ENCODE results near the gene GLI2.

GLI2 gene

GRCh38 chr2:120712180-120712681 is 23.4 kb upstream of the GLI2 start:
- no peak overlapping the region for H3K4me3 ChIP-seq (ENCODE audit: low read depth, low read length)
- no peak for DNase-seq (ENCODE audit: low read depth)
- TF ChIP-seq MAX (IDR thresholded peaks at IDR 0.05; ENCODE audit: low read depth, low read length) (no peak), MYC (IDR thresholded peaks at IDR 0.05; ENCODE audit: low read depth, low read length) (no peak), POLR2A (IDR thresholded peaks at IDR 0.05; ENCODE audit: extremely low read depth, insufficient read length) (no peak), CTCF (IDR thresholded peaks at IDR 0.05; ENCODE audit: low read depth, low read length) (no peak)

GRCh38 chr2:120715353-120715752 is 20.3 kb upstream of the GLI2 start:
- DNase-seq (ENCODE audit: low read depth) = no peak
- H3K4me3 ChIP-seq (ENCODE audit: low read depth, low read length) = no peak overlapping the region
- TF ChIP-seq MAX (IDR thresholded peaks at IDR 0.05; ENCODE audit: low read depth, low read length) (no peak), POLR2A (IDR thresholded peaks at IDR 0.05; ENCODE audit: extremely low read depth, insufficient read length) (no peak)

GRCh38 chr2:120715941-120716340 is 19.7 kb upstream of the GLI2 start:
- no peak overlapping the region for H3K4me3 ChIP-seq (ENCODE audit: low read depth, low read length)
- no peak for TF ChIP-seq POLR2A (IDR thresholded peaks at IDR 0.05; ENCODE audit: extremely low read depth, insufficient read length)
- no peak for TF ChIP-seq MAX (IDR thresholded peaks at IDR 0.05; ENCODE audit: low read depth, low read length)
- no peak for TF ChIP-seq CTCF (IDR thresholded peaks at IDR 0.05; ENCODE audit: low read depth, low read length)
- TF ChIP-seq MYC (IDR thresholded peaks at IDR 0.05; ENCODE audit: low read depth, low read length) = no peak
- no peak for DNase-seq (ENCODE audit: low read depth)

- TF ChIP-seq MYC (IDR thresholded peaks at IDR 0.05; ENCODE audit: low read depth, low read length) = no peak
- TF ChIP-seq POLR2A (IDR thresholded peaks at IDR 0.05; ENCODE audit: extremely low read depth, insufficient read length) = no peak
- TF ChIP-seq CTCF (IDR thresholded peaks at IDR 0.05; ENCODE audit: low read depth, low read length) = no peak
- no peak for TF ChIP-seq MAX (IDR thresholded peaks at IDR 0.05; ENCODE audit: low read depth, low read length)
- no peak overlapping the region for H3K4me3 ChIP-seq (ENCODE audit: low read depth, low read length)
- DNase-seq (ENCODE audit: low read depth) = no peak
Measured at GRCh38 chr2:120716641-120717585, 18.8 kb upstream of the GLI2 start.

GRCh38 chr2:120719491-120719890 is 16.2 kb upstream of the GLI2 start:
- no peak for DNase-seq (ENCODE audit: low read depth)
- H3K4me3 ChIP-seq (ENCODE audit: low read depth, low read length) = no peak overlapping the region
- TF ChIP-seq POLR2A (IDR thresholded peaks at IDR 0.05; ENCODE audit: extremely low read depth, insufficient read length) (no peak), MYC (IDR thresholded peaks at IDR 0.05; ENCODE audit: low read depth, low read length) (no peak), MAX (IDR thresholded peaks at IDR 0.05; ENCODE audit: low read depth, low read length) (no peak), CTCF (IDR thresholded peaks at IDR 0.05; ENCODE audit: low read depth, low read length) (no peak)

- DNase-seq (ENCODE audit: low read depth) = no peak
- no peak overlapping the region for H3K4me3 ChIP-seq (ENCODE audit: low read depth, low read length)
- TF ChIP-seq MYC (IDR thresholded peaks at IDR 0.05; ENCODE audit: low read depth, low read length) = no peak
- TF ChIP-seq POLR2A (IDR thresholded peaks at IDR 0.05; ENCODE audit: extremely low read depth, insufficient read length) = no peak
- TF ChIP-seq CTCF (IDR thresholded peaks at IDR 0.05; ENCODE audit: low read depth, low read length) = no peak
- TF ChIP-seq MAX (IDR thresholded peaks at IDR 0.05; ENCODE audit: low read depth, low read length) = no peak
Measured at GRCh38 chr2:120720231-120720630, 15.4 kb upstream of the GLI2 start.

All from NB4 (cell line).